Transverse colon (tissue), 4 donors: ENCODE measurements around the gene TMOD3. TPM values are rescaled to one million over a fixed set of nuclear protein-coding genes. Genes with fewer than 3 reads are reported as not detected.

ENCODE experiments used
- DNase-seq: peaks from one replicate; pipeline ENCODE4 v3.0.0-alpha.2; 2019
- H3K27ac ChIP-seq, 4 donors: fragments of 200-600 bp; sonication (generic); 2 replicates each; pipeline ENCODE4 v1.5.1; 2016 to 2018; ENCODE audit warnings: inconsistent platforms in 4 of 4
- H3K27me3 ChIP-seq: fragments of 200-600 bp; sonication (generic); 2 replicates; pipeline ENCODE4 v1.5.1; 2017; ENCODE audit warnings: inconsistent platforms
- H3K36me3 ChIP-seq, 4 donors: fragments of 200-600 bp; sonication (generic); 2 replicates each; pipeline ENCODE4 v1.5.1; 2017 to 2019; ENCODE audit warnings: inconsistent platforms in 4 of 4
- H3K4me1 ChIP-seq, 4 donors: fragments of 200-600 bp; sonication (generic); 2 replicates each; pipeline ENCODE4 v1.5.1; 2017 to 2020; ENCODE audit warnings: inconsistent platforms in 4 of 4
- H3K4me3 ChIP-seq, 4 donors: fragments of 200-600 bp; sonication (generic); 1 replicate in 1 of 4; 2 replicates in 3 of 4; pipeline versions ENCODE4 v1.5.1 to v1.6.1; 2017 to 2019; ENCODE audit warnings: inconsistent platforms in 4 of 4
- H3K9me3 ChIP-seq, 2 donors: fragments of 200-600 bp; sonication (generic); 2 replicates each; pipeline ENCODE4 v1.5.1; 2017 to 2019; ENCODE audit warnings: inconsistent platforms in 2 of 2
- CTCF ChIP-seq, 5 experiments: fragments of 200-600 bp in 3 of 5; fragments of 450-650 bp in 2 of 5; sonication (generic) in 3 of 5; IDR thresholded peaks; 1 replicate in 2 of 5; 2 replicates in 3 of 5; pipeline ENCODE4 v1.5.1; 2016 to 2017; ENCODE audit warnings: antibody characterized with exemption in 5 of 5, inconsistent platforms in 3 of 5, mild to moderate bottlenecking in 2 of 5, moderate library complexity in 1 of 5
- EP300 ChIP-seq: sonication (generic); formaldehyde crosslinking; IDR thresholded peaks from one replicate; pipeline ENCODE4 v1.6.1; 2017; ENCODE audit warnings: antibody characterized with exemption, low read depth
- POLR2A ChIP-seq: fragments of 450-650 bp; IDR thresholded peaks from one replicate; pipeline ENCODE4 v1.6.1; 2016; ENCODE audit warnings: antibody characterized with exemption, mild to moderate bottlenecking, moderate library complexity
- POLR2AphosphoS5 ChIP-seq, 3 donors: sonication (generic); formaldehyde crosslinking; IDR thresholded peaks; one replicate each; pipeline ENCODE4 v1.6.1; 2016; ENCODE audit warnings: antibody characterized with exemption in 3 of 3
- WGBS, 2 donors: methylation state at CpG; one replicate each; pipeline ENCODE4 v1.1.5; 2018; ENCODE audit warnings: low coverage in 1 of 2; 5-methylcytosine and 5-hydroxymethylcytosine counted together
- in situ Hi-C, 4 donors: fragments of 200-750 bp; cut with MboI; loops; one replicate each; pipeline versions ENCODE4 v1.15.0 to v1.15.1; 2017; ENCODE audit warnings: low sequenced_read_pairs in 3 of 4, low pct_ligation_motif_present in 1 of 4, low pct_unique_long_range_greater_than_20kb in 1 of 4
- intact Hi-C: fragments of 100-400 bp; cut with DNase I; formaldehyde crosslinking; loops from one replicate; pipeline ENCODE4 v1.15.1; 2023; ENCODE audit warnings: low total_unique reads
- total RNA-seq, 4 donors: library from RNA; depleted of rRNA; stranded (reverse); fragments of >200 nt; gene quantifications; one replicate each; pipeline ENCODE4 v1.1.0, GENCODE V29; 2016

The TMOD3 gene
- total RNA-seq: 10 to 100 TPM; 18.7 to 65.8 (median 45.3) TPM

GRCh38 chr15:51829376-51830275 is at the start of gene TMOD3:
Gene TMOD3 (plus strand): TSS chr15:51829653. CDS start chr15:51862885, 33,232 bp downstream.
- no peaks in the 10 kb centered on the region for H3K27me3 ChIP-seq
- no peaks in the 10 kb centered on the region for H3K9me3 ChIP-seq
- intact Hi-C loops (no loop called here), in situ Hi-C loops (no loop called here)
- peak within 1 kb of the TSS; percentile 78 to 95 (median 85) for H3K4me3 ChIP-seq
- DNase-seq: peak; percentile 96
- no peaks in the 10 kb centered on the region for H3K36me3 ChIP-seq
- WGBS, 2 donors: 2 to 100% methylated on average over 1 to 56 of the region's 89 CpGs
- H3K27ac ChIP-seq: peak within 1 kb of the TSS; percentile 90 to 96 (median 94)
- TF ChIP-seq EP300 (no peak), POLR2A (peak; percentile 95), POLR2AphosphoS5 (IDR thresholded peaks at IDR 0.05) (peak; percentile 97 to 99 (median 98)), CTCF (IDR thresholded peaks at IDR 0.05) (no peak)
- H3K4me1 ChIP-seq: peaks cover 10 to 44% (median 26%) of the 10 kb centered on the region in 4 donors

- H3K4me3 ChIP-seq: no peak overlapping the region
- DNase-seq: no peak
- H3K4me1 ChIP-seq: peaks cover 0 to 12% (median 0%) of the 10 kb centered on the region in 4 donors
- H3K9me3 ChIP-seq: no peaks in the 10 kb centered on the region
- H3K27me3 ChIP-seq: no peaks in the 10 kb centered on the region
- TF ChIP-seq POLR2A (no peak), EP300 (no peak), POLR2AphosphoS5 (IDR thresholded peaks at IDR 0.05) (no peak), CTCF (IDR thresholded peaks at IDR 0.05) (no peak)
- 86 to 97% methylated on average over 1 of the region's 1 CpG for WGBS, 2 donors
- peaks cover 0 to 5% (median 0%) of the 10 kb centered on the region in 4 donors for H3K36me3 ChIP-seq
- intact Hi-C loops: no loop called here
- in situ Hi-C loops: loop anchor here in 1 of 4 donors (5.0 kb wide), 1 partner anchor 128 kb away; no protein-coding TSS in a partner anchor
- no peak overlapping the region for H3K27ac ChIP-seq
These were observed 48.8 kb upstream of the TMOD3 start for GRCh38 chr15:51780636-51781035.

GRCh38 chr15:51781506-51781905 is 47.9 kb upstream of the TMOD3 start:
- Histone ChIP-seq H3K4me3 (no peak overlapping the region), H3K36me3 (peaks cover 0 to 7% (median 0%) of the 10 kb centered on the region in 4 donors), H3K27me3 (no peaks in the 10 kb centered on the region), H3K27ac (no peak overlapping the region), H3K4me1 (peaks cover 0 to 5% (median 0%) of the 10 kb centered on the region in 4 donors), H3K9me3 (no peaks in the 10 kb centered on the region)
- in situ Hi-C loops: loop anchor here in 1 of 4 donors (5.0 kb wide), 1 partner anchor 129 kb away; no protein-coding TSS in a partner anchor
- 100% methylated on average over 2 of the region's 2 CpGs; no CpG with 5 or more reads in 1 of the 2 donors for WGBS, 2 donors
- TF ChIP-seq EP300 (no peak), CTCF (IDR thresholded peaks at IDR 0.05) (no peak), POLR2AphosphoS5 (IDR thresholded peaks at IDR 0.05) (no peak), POLR2A (no peak)
- intact Hi-C loops: no loop called here
- no peak for DNase-seq

GRCh38 chr15:51782357-51782896 is 47.0 kb upstream of the TMOD3 start:
- H3K27me3 ChIP-seq: no peaks in the 10 kb centered on the region
- intact Hi-C loops (no loop called here), in situ Hi-C loops (loop anchor here in 1 of 4 donors (5.0 kb wide), 1 partner anchor 130 kb away; no protein-coding TSS in a partner anchor)
- TF ChIP-seq EP300 (no peak), CTCF (IDR thresholded peaks at IDR 0.05) (peak in 1 of 5 experiments; percentile 15)
- no peaks in the 10 kb centered on the region for H3K9me3 ChIP-seq
- peaks cover 0 to 7% (median 0%) of the 10 kb centered on the region in 4 donors for H3K36me3 ChIP-seq
- DNase-seq: no peak
- 87 to 91% methylated on average over 7 of the region's 7 CpGs for WGBS, 2 donors
- H3K4me3 ChIP-seq: no peak overlapping the region
- H3K27ac ChIP-seq: no peak overlapping the region
- H3K4me1 ChIP-seq: no peaks in the 10 kb centered on the region
